K562 (cell line): ENCODE measurements around the gene LRRC1.

Source experiments
- FOXA1 ChIP-seq: fragments of 450-650 bp; IDR thresholded peaks from 2 replicates; pipeline ENCODE4 v1.6.1; 2016; ENCODE audit warnings: mild to moderate bottlenecking, borderline replicate concordance
- HOMEZ ChIP-seq: fragments of 250-450 bp; sonication (Bioruptor Pico); IDR thresholded peaks from 2 replicates; pipeline ENCODE4 v1.4.0; 2020; ENCODE audit warnings: mild to moderate bottlenecking, moderate library complexity
- IFI16 ChIP-seq: fragments of 250-450 bp; sonication (Bioruptor Pico); IDR thresholded peaks from 2 replicates; pipeline ENCODE4 v2.1.2; 2022; ENCODE audit warnings: mild to moderate bottlenecking, inconsistent platforms
- JUNB ChIP-seq: fragments of 450-650 bp; formaldehyde crosslinking; conservative IDR thresholded peaks from 2 replicates; pipeline ENCODE4 v1.4.0; 2020; ENCODE audit warnings: mild to moderate bottlenecking
- KLF10 ChIP-seq: fragments of 250-450 bp; sonication (Bioruptor Pico); IDR thresholded peaks from 2 replicates; pipeline ENCODE4 v1.6.1; 2021; ENCODE audit warnings: matching md5 sums
- MAFF ChIP-seq: IDR thresholded peaks from 2 replicates; pipeline ENCODE4 v1.6.1; 2012; ENCODE audit warnings: low read length, improper control_type of control experiment
- MYNN ChIP-seq, 2 experiments: sonication (generic); formaldehyde crosslinking in 1 of 2; IDR thresholded peaks; 2 replicates each; pipeline versions ENCODE4 v1.5.0 to v1.6.1; 2016 to 2020; ENCODE audit warnings: antibody characterized with exemption in 1 of 2, missing genetic modification reagents in 1 of 2
- NCOR1 ChIP-seq: fragments of 450-650 bp; IDR thresholded peaks from 2 replicates; pipeline ENCODE4 v1.6.1; 2016; ENCODE audit warnings: mild to moderate bottlenecking, moderate library complexity
- NFATC3 ChIP-seq: fragments of 450-650 bp; IDR thresholded peaks from 2 replicates; pipeline ENCODE4 v1.6.1; 2017; ENCODE audit warnings: mild to moderate bottlenecking
- SIN3A ChIP-seq, 2 experiments: fragments of 150-350 bp in 1 of 2; IDR thresholded peaks; 2 replicates each; pipeline ENCODE4 v1.6.1; 2011 to 2016; ENCODE audit warnings: borderline replicate concordance in 2 of 2, low read depth in 2 of 2, low read length in 2 of 2, mild to moderate bottlenecking in 2 of 2, moderate library complexity in 2 of 2; ENCODE audit not compliant: control insufficient read depth in 1 of 2
- SIX5 ChIP-seq, 2 experiments: IDR thresholded peaks; 2 replicates each; pipeline ENCODE4 v1.6.1; 2011; ENCODE audit warnings: low read length in 2 of 2, borderline replicate concordance in 1 of 2, low read depth in 1 of 2, mild to moderate bottlenecking in 1 of 2, moderate library complexity in 1 of 2; ENCODE audit not compliant: insufficient read depth in 1 of 2
- ZBTB11 ChIP-seq, 3 experiments: fragments of 200-800 bp in 1 of 3; fragments of 250-450 bp in 1 of 3; fragments of 450-650 bp in 1 of 3; sonication (Bioruptor Pico) in 1 of 3; sonication (Bioruptor generic) in 1 of 3; formaldehyde crosslinking in 1 of 3; IDR thresholded peaks; 2 replicates each; pipeline versions ENCODE4 v1.6.1 to v1.8.0; 2016 to 2022; ENCODE audit warnings: mild to moderate bottlenecking in 2 of 3, missing genetic modification characterization in 2 of 3, missing compliant biosample characterization in 1 of 3, moderate library complexity in 1 of 3
- ZNF311 ChIP-seq: fragments of 250-450 bp; sonication (Bioruptor Pico); IDR thresholded peaks from 2 replicates; pipeline ENCODE4 v1.4.0; 2020; ENCODE audit warnings: mild to moderate bottlenecking, moderate library complexity

DNA sequence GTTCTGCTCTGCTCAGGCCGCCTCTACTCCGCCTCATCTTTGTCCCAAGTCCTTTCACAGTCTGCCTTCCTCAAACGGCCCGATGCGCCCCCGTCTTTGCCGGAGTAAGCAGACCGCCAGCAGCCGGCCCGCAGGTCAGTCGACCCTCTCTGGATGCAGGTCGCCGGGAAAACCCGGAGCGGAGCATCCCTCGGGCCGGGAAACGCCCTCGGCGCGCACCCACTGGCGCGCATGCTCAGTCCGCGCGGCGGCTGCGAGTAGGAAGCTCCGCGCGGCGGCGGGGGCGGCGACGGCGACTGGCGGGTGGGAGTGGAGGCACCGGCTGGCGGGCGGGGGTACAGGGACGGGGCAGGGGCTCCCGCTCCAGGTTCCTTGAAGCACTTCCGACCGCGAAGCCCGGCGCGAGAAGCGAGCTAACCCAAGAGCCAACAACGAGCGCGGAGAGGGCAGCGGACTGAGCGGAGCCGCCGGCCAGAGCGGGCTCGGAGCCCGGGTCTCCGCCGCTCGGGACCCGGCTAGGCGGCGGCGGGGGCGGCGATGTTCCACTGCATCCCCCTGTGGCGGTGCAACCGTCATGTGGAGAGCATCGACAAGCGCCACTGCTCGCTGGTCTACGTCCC, at the start of gene LRRC1:
- no peak for TF ChIP-seq MYNN (IDR thresholded peaks at IDR 0.05)
- no peak for TF ChIP-seq MYNN (CRISPR knock-in tag; IDR thresholded peaks at IDR 0.05)
- no peak for TF ChIP-seq ZNF311 (CRISPR knock-in tag)
- no peak for TF ChIP-seq SIN3A (IDR thresholded peaks at IDR 0.05; ENCODE audit: borderline replicate concordance in 2 of 2, control insufficient read depth in 1 of 2, low read depth in 2 of 2, low read length in 2 of 2)
- TF ChIP-seq NFATC3 = no peak
- TF ChIP-seq HOMEZ = no peak
- no peak for TF ChIP-seq ZBTB11 (CRISPR knock-in tag; IDR thresholded peaks at IDR 0.05)
- TF ChIP-seq SIX5 (IDR thresholded peaks at IDR 0.05; ENCODE audit: borderline replicate concordance in 1 of 2, insufficient read depth in 1 of 2, low read depth in 1 of 2, low read length in 2 of 2) = no peak
- no peak for TF ChIP-seq IFI16 (CRISPR knock-in tag)
- TF ChIP-seq FOXA1 = no peak
- no peak for TF ChIP-seq MAFF
- no peak for TF ChIP-seq NCOR1
- no peak for TF ChIP-seq JUNB (CRISPR knock-in tag)
- TF ChIP-seq KLF10 (CRISPR knock-in tag) = no peak
